ENCODE data around the gene METAP1D. TPM values are rescaled to one million over a fixed set of nuclear protein-coding genes. Genes with fewer than 3 reads are reported as not detected.

METAP1D gene
- total RNA-seq, 2 donors from 2014 or later: 11.6 to 13.6 TPM

- 64% methylated on average over 2 of the region's 2 CpGs for WGBS
- H3K27ac ChIP-seq: no peak overlapping the region
- no peak for DNase-seq (ENCODE audit: low spot score)
- TF ChIP-seq POLR2AphosphoS5 (IDR thresholded peaks at IDR 0.05) (no peak), CTCF (IDR thresholded peaks at IDR 0.05) (no peak), POLR2A (IDR thresholded peaks at IDR 0.05) (no peak)
- no peaks in the 10 kb centered on the region for H3K9me3 ChIP-seq
- H3K4me1 ChIP-seq (replicated peaks): no peaks in the 10 kb centered on the region
- H3K27me3 ChIP-seq (replicated peaks; ENCODE audit: insufficient read depth): no peaks in the 10 kb centered on the region
- no peak overlapping the region for H3K4me3 ChIP-seq
- H3K36me3 ChIP-seq: no peaks in the 10 kb centered on the region
- intact Hi-C loops (cut with DNase I): no loop called here
Measured at GRCh38 chr2:171964308-171964707, 35.4 kb upstream of the METAP1D start.

- Histone ChIP-seq H3K4me1 (replicated peaks) (no peaks in the 10 kb centered on the region), H3K27ac (no peak overlapping the region), H3K36me3 (no peaks in the 10 kb centered on the region), H3K4me3 (no peak overlapping the region), H3K27me3 (replicated peaks; ENCODE audit: insufficient read depth) (no peaks in the 10 kb centered on the region), H3K9me3 (no peaks in the 10 kb centered on the region)
- TF ChIP-seq POLR2A (IDR thresholded peaks at IDR 0.05) (no peak), CTCF (IDR thresholded peaks at IDR 0.05) (no peak), POLR2AphosphoS5 (IDR thresholded peaks at IDR 0.05) (no peak)
- no peak for DNase-seq (ENCODE audit: low spot score)
- intact Hi-C loops (cut with DNase I): no loop called here
- WGBS: 92% methylated on average over 3 of the region's 3 CpGs
Measured at GRCh38 chr2:171965238-171965637, 34.5 kb upstream of the METAP1D start.

GRCh38 chr2:171965661-171966060 is 34.1 kb upstream of the METAP1D start:
- intact Hi-C loops (cut with DNase I): no loop called here
- H3K27ac ChIP-seq: no peak overlapping the region
- H3K4me3 ChIP-seq: no peak overlapping the region
- H3K9me3 ChIP-seq: no peaks in the 10 kb centered on the region
- H3K4me1 ChIP-seq (replicated peaks): no peaks in the 10 kb centered on the region
- WGBS: 83% methylated on average over 3 of the region's 3 CpGs
- no peak for TF ChIP-seq POLR2AphosphoS5 (IDR thresholded peaks at IDR 0.05)
- TF ChIP-seq CTCF (IDR thresholded peaks at IDR 0.05): no peak
- TF ChIP-seq POLR2A (IDR thresholded peaks at IDR 0.05): no peak
- DNase-seq (ENCODE audit: low spot score): no peak
- no peaks in the 10 kb centered on the region for H3K27me3 ChIP-seq (replicated peaks; ENCODE audit: insufficient read depth)
- H3K36me3 ChIP-seq: no peaks in the 10 kb centered on the region

GRCh38 chr2:171966235-171966634 is 33.5 kb upstream of the METAP1D start:
- 91% methylated on average over 8 of the region's 8 CpGs for WGBS
- Histone ChIP-seq H3K4me3 (no peak overlapping the region), H3K4me1 (replicated peaks) (no peaks in the 10 kb centered on the region), H3K27me3 (replicated peaks; ENCODE audit: insufficient read depth) (no peaks in the 10 kb centered on the region), H3K9me3 (no peaks in the 10 kb centered on the region), H3K36me3 (no peaks in the 10 kb centered on the region), H3K27ac (no peak overlapping the region)
- TF ChIP-seq POLR2A (IDR thresholded peaks at IDR 0.05): no peak
- no peak for TF ChIP-seq CTCF (IDR thresholded peaks at IDR 0.05)
- no peak for TF ChIP-seq POLR2AphosphoS5 (IDR thresholded peaks at IDR 0.05)
- intact Hi-C loops (cut with DNase I): no loop called here
- DNase-seq (ENCODE audit: low spot score): no peak

GRCh38 chr2:171966688-171967087 is 33.1 kb upstream of the METAP1D start:
- no peak overlapping the region for H3K27ac ChIP-seq
- no peak for DNase-seq (ENCODE audit: low spot score)
- no peaks in the 10 kb centered on the region for H3K4me1 ChIP-seq (replicated peaks)
- no peaks in the 10 kb centered on the region for H3K9me3 ChIP-seq
- intact Hi-C loops (cut with DNase I): no loop called here
- no peak overlapping the region for H3K4me3 ChIP-seq
- TF ChIP-seq CTCF (IDR thresholded peaks at IDR 0.05) (no peak), POLR2AphosphoS5 (IDR thresholded peaks at IDR 0.05) (no peak), POLR2A (IDR thresholded peaks at IDR 0.05) (no peak)
- no peaks in the 10 kb centered on the region for H3K27me3 ChIP-seq (replicated peaks; ENCODE audit: insufficient read depth)
- no peaks in the 10 kb centered on the region for H3K36me3 ChIP-seq

Measured in prostate gland (tissue), 2 donors.